ENCODE data around the gene B3GNT8. TPM values are rescaled to one million over a fixed set of nuclear protein-coding genes. Genes with fewer than 3 reads are reported as not detected.

B3GNT8 gene
- total RNA-seq, 4 donors from 2014 or later: 0.49 to 12.6 (median 1.9) TPM

DNA sequence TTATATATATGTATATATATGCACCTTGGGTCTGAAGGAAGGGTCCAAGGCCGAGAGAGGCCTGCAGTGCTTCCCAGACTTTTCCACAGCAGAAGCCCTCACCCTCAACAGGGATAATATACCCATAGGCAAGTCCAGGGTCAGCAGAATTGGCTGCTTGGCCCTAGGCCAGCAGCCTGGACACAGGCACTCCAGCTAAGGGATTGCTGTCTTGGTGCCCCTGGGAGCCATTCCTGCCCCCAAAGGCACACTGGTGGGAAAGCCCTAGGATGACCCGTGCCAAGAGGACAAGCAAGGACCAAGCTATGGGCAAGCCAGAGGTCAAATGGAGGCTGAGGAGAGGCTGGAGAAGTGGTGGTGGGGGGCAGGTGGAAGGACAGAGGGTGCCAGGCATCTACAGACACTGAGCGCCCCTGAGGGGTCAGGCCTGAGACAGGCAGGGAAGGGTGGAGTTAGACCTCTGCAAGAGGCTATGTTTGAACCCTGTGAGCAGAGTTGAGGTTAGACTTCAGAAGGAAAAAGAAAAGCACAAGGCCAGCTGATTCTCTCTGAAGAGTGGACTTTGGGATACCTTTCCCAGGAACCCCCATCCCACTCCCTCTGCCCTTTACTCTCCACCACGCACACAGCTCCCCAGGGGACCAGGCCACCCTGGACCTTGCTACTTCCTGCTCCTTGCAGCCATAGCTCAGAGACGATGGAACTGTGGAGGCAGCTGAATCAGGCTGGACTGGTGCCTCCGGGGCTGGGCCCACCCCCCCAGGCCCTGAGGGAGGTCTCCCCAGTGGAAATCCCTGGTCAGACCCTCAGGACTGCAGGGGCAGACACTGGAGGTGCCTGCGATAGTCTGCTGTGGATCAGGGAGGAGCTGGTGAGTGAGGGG is 15.5 kb upstream of the B3GNT8 start, which contains the start of gene ERICH4:
ERICH4 (plus strand) TSS at position 684 of the 883 bp plus-strand sequence; CDS start at position 698, 14 bp downstream.
- TF ChIP-seq CTCF (IDR thresholded peaks at IDR 0.05; ENCODE audit: low read depth): no peak

DNA sequence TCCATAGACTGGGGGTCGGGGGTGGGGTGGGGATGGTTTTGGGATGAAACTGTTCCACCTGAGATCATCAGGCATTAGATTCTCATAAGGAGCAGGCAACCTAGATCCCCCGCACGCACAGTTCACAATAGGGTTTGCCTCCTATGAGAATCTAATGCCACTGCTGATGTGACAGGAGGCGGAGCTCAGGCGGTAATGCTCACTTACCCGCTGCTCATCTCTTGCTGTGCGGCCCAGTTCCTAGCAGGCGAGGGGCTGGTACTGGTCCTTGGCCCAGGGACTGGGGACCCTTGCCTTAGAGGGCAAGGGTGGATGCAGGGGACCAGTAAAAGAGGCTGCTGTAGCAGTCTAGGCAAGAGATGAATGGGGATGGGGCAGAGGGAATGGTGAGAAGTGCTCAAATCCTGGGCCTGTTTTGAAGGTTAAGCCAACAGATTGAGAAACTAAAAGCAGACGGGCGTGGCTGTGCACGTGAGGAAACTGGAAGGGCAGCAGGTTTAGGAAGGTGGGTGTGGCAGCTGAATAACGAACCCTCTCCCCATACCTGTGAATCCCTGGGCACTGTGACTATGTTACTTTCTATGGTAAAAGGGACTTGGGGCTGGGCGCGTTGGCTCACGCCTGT is 14.3 kb upstream of the B3GNT8 start:
- no peak for TF ChIP-seq CTCF (IDR thresholded peaks at IDR 0.05; ENCODE audit: low read depth)

- no peak for TF ChIP-seq CTCF (IDR thresholded peaks at IDR 0.05; ENCODE audit: low read depth)
These were observed 12.5 kb upstream of the B3GNT8 start, which contains the start of gene DMAC2 for GRCh38 chr19:41439441-41440222. Gene DMAC2, minus strand, starts transcription at chr19:41439912. Its CDS starts 13 bp downstream, at chr19:41439899.

DNA sequence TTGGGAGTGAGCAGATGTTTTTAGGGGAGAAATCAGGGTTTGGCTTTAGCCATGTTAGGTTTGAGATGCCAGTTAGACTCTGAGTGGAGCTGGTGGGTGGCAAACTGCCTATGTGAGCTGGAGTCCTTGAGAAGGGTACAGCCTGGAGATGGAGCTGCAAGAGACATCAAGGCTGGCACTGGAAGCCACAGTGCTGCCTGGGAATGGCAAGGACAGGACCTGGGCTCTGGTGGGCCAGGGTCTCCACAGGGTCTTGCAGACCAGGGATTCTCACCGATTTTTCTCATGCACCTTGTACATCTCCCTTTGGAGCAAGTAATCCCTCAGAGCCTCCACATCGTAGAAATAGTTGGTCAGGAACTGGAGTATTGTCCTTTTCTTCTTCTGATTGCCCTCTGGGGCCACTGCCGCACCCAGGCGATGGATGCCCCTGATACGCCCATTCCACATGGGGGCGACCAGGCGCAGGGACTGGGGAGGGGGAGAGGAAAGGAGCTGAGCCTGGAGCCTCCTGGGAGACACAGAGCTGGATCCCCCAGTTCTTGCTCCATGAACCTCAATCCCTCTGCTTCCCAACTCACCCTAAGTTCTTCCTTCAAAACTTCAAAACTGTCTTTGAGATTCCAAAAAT is 10.9 kb upstream of the B3GNT8 start:
- no peak for TF ChIP-seq CTCF (IDR thresholded peaks at IDR 0.05; ENCODE audit: low read depth)

GRCh38 chr19:41436674-41436951 is 9.4 kb upstream of the B3GNT8 start:
- TF ChIP-seq CTCF (IDR thresholded peaks at IDR 0.05; ENCODE audit: low read depth): no peak

DNA sequence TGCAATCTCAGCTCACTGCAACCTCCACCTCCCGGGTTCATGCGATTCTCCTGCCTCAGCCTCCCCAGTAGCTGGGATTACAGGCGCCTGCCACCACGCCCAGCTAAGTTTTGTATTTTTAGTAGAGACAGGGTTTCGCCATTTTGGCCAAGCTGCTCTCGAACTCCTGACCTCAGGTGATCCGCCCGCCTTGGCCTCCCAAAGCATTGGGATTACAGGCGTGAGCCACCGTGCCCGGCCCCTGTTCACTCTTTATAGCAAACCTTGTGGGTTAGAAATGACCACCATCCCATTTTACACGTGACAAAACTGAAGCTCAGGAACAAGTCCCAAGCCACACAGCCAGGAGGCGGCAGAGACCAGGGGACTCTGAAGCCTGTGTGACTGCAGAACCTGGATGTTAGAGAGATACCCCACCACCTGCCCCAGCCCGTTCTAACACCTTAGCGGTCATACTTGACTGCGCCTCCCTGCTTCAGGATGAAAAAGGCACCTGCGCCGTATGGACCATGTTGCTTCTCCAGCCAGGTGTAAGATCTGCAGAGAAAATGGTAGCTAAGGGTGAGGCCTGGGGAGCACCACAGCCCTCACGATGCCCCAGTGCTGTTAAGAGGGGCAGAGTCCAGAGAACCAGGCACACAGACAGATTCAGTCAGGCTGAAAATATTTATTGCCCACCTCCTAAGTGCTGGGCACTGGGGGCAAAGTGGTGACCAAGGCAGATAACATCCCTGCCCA is 8.9 kb upstream of the B3GNT8 start:
- TF ChIP-seq CTCF (IDR thresholded peaks at IDR 0.05; ENCODE audit: low read depth): no peak
